Osteoblast (primary cell): Measurements from ENCODE around the gene PYGO1. TPM values are rescaled to one million over a fixed set of nuclear protein-coding genes. Genes with fewer than 3 reads are reported as not detected.

ENCODE experiments used
- DNase-seq: peaks from one replicate; pipeline ENCODE4 v3.0.0; 2011; ENCODE audit warnings: low spot score, mixed read lengths; ENCODE audit not compliant: insufficient read length; ENCODE audit errors: missing footprints
- H2AFZ ChIP-seq: 2 replicates; pipeline ENCODE4 v1.6.0; 2011; ENCODE audit warnings: mild to moderate bottlenecking, low read length
- H3K27ac ChIP-seq: 2 replicates; pipeline ENCODE4 v1.5.1; 2011; ENCODE audit warnings: mild to moderate bottlenecking, low read depth, low read length, moderate library complexity
- H3K27me3 ChIP-seq: 2 replicates; pipeline ENCODE4 v1.6.0; 2012; ENCODE audit warnings: mild to moderate bottlenecking, control low read depth, inconsistent platforms, low read length, moderate library complexity; ENCODE audit not compliant: insufficient read depth
- H3K36me3 ChIP-seq: 2 replicates; pipeline ENCODE4 v1.5.1; 2011; ENCODE audit warnings: mild to moderate bottlenecking, low read length, control low read depth, moderate library complexity; ENCODE audit not compliant: insufficient read depth
- H3K4me1 ChIP-seq: 2 replicates; pipeline ENCODE4 v1.5.1; 2011; ENCODE audit warnings: mild to moderate bottlenecking, low read length, control low read depth, moderate library complexity; ENCODE audit not compliant: insufficient read depth
- H3K4me2 ChIP-seq: 2 replicates; pipeline ENCODE4 v1.6.0; 2011; ENCODE audit warnings: mild to moderate bottlenecking, low read length; ENCODE audit not compliant: insufficient read depth
- H3K4me3 ChIP-seq: fragments of 200-600 bp; sonication (generic); 3 replicates; pipeline ENCODE4 v1.5.1; 2012; ENCODE audit warnings: mild to moderate bottlenecking, low read length, inconsistent platforms; ENCODE audit not compliant: insufficient read depth
- H3K79me2 ChIP-seq: 2 replicates; pipeline ENCODE4 v1.6.0; 2012; ENCODE audit warnings: mild to moderate bottlenecking, low read length, control low read depth, inconsistent platforms; ENCODE audit not compliant: insufficient read depth
- H3K9me3 ChIP-seq: 2 replicates; pipeline ENCODE4 v1.5.1; 2011; ENCODE audit warnings: low read depth, low read length, control low read depth
- H4K20me1 ChIP-seq: 2 replicates; pipeline ENCODE4 v1.6.0; 2012; ENCODE audit warnings: mild to moderate bottlenecking, low read length, control low read depth; ENCODE audit not compliant: insufficient read depth
- total RNA-seq: library from RNA; depleted of rRNA; stranded (reverse); fragments of >200 nt; gene quantifications from 2 replicates; pipeline ENCODE4 v1.2.3, GENCODE V29; 2012
- TF ChIP-seq, protein P1 (sequence below): IDR thresholded peaks from 2 replicates; pipeline ENCODE4 v1.5.1; 2011; ENCODE audit warnings: mild to moderate bottlenecking, low read depth, low read length, moderate library complexity; ENCODE audit errors: extremely low read depth

PYGO1 gene
- total RNA-seq, 1 donor: 15.6 TPM

DNA sequence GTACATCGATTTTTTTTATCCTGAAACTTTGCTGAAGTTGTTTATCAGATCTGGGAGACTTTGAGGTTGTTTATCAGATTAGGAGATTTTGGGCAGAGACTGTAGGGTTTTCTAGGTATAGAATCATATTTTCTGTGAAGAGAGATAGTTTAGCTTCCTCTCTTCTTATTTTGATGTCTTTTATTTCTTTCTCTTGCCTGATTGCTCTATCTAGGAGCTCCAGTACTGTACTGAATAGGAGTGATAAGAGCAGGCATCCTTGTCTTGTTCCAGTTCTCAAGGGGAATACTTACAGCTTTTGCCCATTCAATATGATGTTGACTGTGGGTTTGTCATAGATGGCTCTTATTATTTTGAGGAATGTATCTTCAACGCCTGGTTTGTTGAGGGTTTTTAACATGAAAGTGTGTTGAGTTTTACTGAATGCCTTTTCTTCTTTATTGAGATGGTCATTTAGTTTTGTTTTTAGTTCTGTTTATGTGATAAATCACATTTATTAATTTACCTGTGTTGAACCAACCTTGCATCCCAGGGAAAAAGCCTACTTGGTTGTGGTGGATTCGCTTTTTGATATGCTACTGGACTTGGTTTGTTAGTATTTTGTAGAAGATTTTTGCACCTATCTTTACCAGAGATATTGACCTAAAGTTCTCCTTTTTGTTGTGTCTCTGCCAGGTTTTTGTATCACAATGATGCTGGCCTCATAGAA lies 65.2 kb downstream of the PYGO1 start:
- Histone ChIP-seq H4K20me1 (no peaks in the 10 kb centered on the region), H3K9me3 (no peaks in the 10 kb centered on the region), H3K79me2 (no peaks in the 10 kb centered on the region), H3K36me3 (no peaks in the 10 kb centered on the region), H3K4me1 (no peaks in the 10 kb centered on the region), H3K27ac (no peak overlapping the region), H3K27me3 (no peaks in the 10 kb centered on the region), H3K4me3 (no peak overlapping the region), H3K4me2 (no peak overlapping the region), H2AFZ (no peak overlapping the region)
- TF ChIP-seq, protein P1, sequence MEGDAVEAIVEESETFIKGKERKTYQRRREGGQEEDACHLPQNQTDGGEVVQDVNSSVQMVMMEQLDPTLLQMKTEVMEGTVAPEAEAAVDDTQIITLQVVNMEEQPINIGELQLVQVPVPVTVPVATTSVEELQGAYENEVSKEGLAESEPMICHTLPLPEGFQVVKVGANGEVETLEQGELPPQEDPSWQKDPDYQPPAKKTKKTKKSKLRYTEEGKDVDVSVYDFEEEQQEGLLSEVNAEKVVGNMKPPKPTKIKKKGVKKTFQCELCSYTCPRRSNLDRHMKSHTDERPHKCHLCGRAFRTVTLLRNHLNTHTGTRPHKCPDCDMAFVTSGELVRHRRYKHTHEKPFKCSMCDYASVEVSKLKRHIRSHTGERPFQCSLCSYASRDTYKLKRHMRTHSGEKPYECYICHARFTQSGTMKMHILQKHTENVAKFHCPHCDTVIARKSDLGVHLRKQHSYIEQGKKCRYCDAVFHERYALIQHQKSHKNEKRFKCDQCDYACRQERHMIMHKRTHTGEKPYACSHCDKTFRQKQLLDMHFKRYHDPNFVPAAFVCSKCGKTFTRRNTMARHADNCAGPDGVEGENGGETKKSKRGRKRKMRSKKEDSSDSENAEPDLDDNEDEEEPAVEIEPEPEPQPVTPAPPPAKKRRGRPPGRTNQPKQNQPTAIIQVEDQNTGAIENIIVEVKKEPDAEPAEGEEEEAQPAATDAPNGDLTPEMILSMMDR: no peak
- DNase-seq: no peak

DNA sequence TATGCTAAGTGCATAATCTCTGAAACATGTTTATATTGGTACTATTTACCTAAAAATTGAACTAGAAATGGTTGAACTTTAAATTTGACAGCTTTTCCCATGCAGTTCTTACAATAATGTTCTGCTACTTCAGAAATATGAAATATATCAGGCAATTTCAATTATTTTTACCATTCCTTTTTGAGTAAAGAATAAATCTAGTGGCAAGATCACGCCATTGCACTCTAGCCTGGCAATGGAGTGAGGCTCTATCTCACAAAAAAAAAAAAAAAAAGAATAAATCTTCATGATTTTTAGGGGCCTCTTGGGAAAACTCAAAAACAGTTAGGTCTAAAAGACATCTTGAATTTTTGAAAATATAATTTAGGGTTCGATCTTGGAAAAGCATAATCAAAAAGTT lies 69.5 kb downstream of the PYGO1 start:
- H4K20me1 ChIP-seq: no peaks in the 10 kb centered on the region
- TF ChIP-seq, protein P1: peak; percentile 34
- no peak overlapping the region for H3K4me3 ChIP-seq
- no peaks in the 10 kb centered on the region for H3K4me1 ChIP-seq
- H3K36me3 ChIP-seq: no peaks in the 10 kb centered on the region
- H2AFZ ChIP-seq: no peak overlapping the region
- H3K27me3 ChIP-seq: no peaks in the 10 kb centered on the region
- DNase-seq: no peak
- H3K9me3 ChIP-seq: no peaks in the 10 kb centered on the region
- H3K4me2 ChIP-seq: no peak overlapping the region
- H3K27ac ChIP-seq: no peak overlapping the region
- no peaks in the 10 kb centered on the region for H3K79me2 ChIP-seq

DNA sequence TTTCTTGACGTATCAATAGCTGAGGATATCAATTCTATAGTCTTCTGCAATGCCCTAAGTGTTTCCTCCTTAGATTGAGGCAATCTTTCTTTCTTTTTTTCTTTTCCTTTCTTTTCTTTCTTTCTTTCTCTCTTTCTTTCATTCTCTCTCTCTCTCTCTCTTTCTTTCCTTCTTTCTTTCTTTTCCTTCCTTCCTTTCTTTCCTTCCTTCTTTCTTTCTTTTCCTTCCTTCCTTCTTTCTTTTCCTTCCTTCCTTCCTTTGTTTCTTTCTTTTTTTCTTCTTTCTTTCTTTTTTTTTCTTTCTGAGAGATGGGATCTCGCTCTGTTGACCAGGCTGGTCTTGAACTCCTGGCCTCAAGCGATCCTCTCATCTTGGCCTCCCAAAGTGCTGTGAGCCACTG lies 70.1 kb downstream of the PYGO1 start:
- no peak overlapping the region for H3K4me3 ChIP-seq
- H3K79me2 ChIP-seq: no peaks in the 10 kb centered on the region
- H3K27ac ChIP-seq: no peak overlapping the region
- TF ChIP-seq, protein P1: no peak
- H3K9me3 ChIP-seq: no peaks in the 10 kb centered on the region
- no peaks in the 10 kb centered on the region for H4K20me1 ChIP-seq
- DNase-seq: no peak
- no peak overlapping the region for H3K4me2 ChIP-seq
- H3K27me3 ChIP-seq: no peaks in the 10 kb centered on the region
- no peak overlapping the region for H2AFZ ChIP-seq
- no peaks in the 10 kb centered on the region for H3K4me1 ChIP-seq
- H3K36me3 ChIP-seq: no peaks in the 10 kb centered on the region

DNA sequence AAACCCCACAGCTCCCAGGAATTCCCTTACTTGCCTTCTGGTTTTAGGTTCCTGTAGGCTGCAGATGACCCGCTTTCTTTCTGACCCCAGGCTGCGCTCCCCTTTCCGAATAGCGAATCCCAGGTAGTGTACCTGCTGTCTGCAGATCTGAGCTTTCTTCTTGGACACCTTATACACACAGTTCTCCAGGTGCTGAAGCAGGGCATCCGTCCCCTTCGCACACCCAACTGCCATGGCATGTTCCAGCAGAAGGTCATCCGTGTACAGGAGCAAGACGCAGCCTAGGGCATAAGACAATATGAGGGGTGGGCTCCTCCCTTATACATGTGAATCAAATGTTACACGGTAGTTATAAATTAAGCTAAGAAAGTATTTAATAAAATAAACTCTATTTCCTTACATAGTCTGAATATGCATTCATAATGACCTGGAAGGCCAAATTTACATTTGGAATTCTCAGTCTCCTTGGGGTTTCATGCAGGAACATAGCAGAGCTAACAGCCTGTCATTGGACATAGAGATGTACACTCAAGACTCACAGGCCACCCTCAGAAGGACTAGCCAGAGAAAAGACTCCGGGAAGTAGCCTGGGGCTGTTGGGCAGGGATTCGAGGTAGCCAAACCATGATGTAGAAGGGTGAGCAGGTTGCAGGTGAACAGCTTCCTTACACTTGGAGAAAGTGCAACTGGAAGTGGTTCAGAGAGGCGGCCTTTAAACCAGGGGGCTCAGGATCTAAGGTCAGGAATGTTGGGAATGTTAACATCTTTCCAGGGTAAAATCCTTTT lies 72.0 kb downstream of the PYGO1 start:
- Histone ChIP-seq H3K4me1 (no peaks in the 10 kb centered on the region), H3K27me3 (no peaks in the 10 kb centered on the region), H3K79me2 (no peaks in the 10 kb centered on the region), H3K9me3 (no peaks in the 10 kb centered on the region), H4K20me1 (no peaks in the 10 kb centered on the region), H3K36me3 (no peaks in the 10 kb centered on the region), H3K4me2 (no peak overlapping the region), H3K27ac (no peak overlapping the region), H3K4me3 (no peak overlapping the region), H2AFZ (no peak overlapping the region)
- TF ChIP-seq, protein P1: no peak
- DNase-seq: peak; percentile 45
